Testis (tissue), 2 donors: Measurements from ENCODE around the gene ZNF776.

Source experiments
- CTCF ChIP-seq, 3 experiments: fragments of 450-650 bp in 2 of 3; fragments of 200-600 bp in 1 of 3; sonication (generic) in 1 of 3; IDR thresholded peaks; one replicate each; pipeline ENCODE4 v1.5.1; 2016 to 2019; ENCODE audit warnings: antibody characterized with exemption in 3 of 3, mild to moderate bottlenecking in 2 of 3, moderate library complexity in 1 of 3
- POLR2A ChIP-seq: fragments of 450-650 bp; IDR thresholded peaks from one replicate; pipeline ENCODE4 v1.6.1; 2017; ENCODE audit warnings: antibody characterized with exemption, mild to moderate bottlenecking, moderate library complexity

GRCh38 chr19:57789288-57789687 is 42.7 kb downstream of the ZNF776 start:
- TF ChIP-seq CTCF (IDR thresholded peaks at IDR 0.05) = no peak
- TF ChIP-seq POLR2A = no peak
